IMR-90 (cell line): Measurements from ENCODE around the gene KLF11. TPM values are rescaled to one million over a fixed set of nuclear protein-coding genes. Genes with fewer than 3 reads are reported as not detected.

ENCODE experiments used
- ATAC-seq: fragments of 200-7000 bp; cut with Tn5 transposase; 2 replicates; pipeline ENCODE4 v1.9.1; 2020; ENCODE audit warnings: low read depth, mild to moderate bottlenecking, moderate library complexity
- BruUV-seq: library from RNA; stranded (reverse); fragments of 400-500 nt; replicated peaks from 2 replicates; lab custom pipeline; 2021; lab: Mats Ljungman, UMichigan
- CTCF ChIA-PET: fragments of 300-600 bp; formaldehyde crosslinking; extraction: SDS; loops from one replicate; lab custom pipeline; 2021; ENCODE audit warnings: antibody characterized with exemption; lab: Yijun Ruan, JAX
- POLR2A ChIA-PET: fragments of 300-600 bp; sonication (Branson Sonifier 250); formaldehyde crosslinking; loops from one replicate; lab custom pipeline; 2022; ENCODE audit warnings: antibody characterized with exemption; ENCODE audit not compliant: unreplicated experiment; lab: Charles Lee
- DNase-seq: peaks from one replicate; pipeline ENCODE4 v3.0.0; 2013
- H2AFZ ChIP-seq: replicated peaks from 2 replicates; pipeline ENCODE3; 2013; ENCODE audit warnings: low read length, mild to moderate bottlenecking; ENCODE audit not compliant: poor library complexity
- H2AK5ac ChIP-seq: 2 replicates; pipeline ENCODE4 v1.6.1; 2013; ENCODE audit warnings: low read depth, low read length, inconsistent platforms
- H2AK9ac ChIP-seq: replicated peaks from 2 replicates; pipeline ENCODE3; 2013; ENCODE audit warnings: mild to moderate bottlenecking, low read depth, low read length, moderate library complexity; ENCODE audit not compliant: poor library complexity
- H2BK120ac ChIP-seq: 2 replicates; pipeline ENCODE4 v1.6.1; 2013; ENCODE audit warnings: low read depth, low read length, inconsistent platforms
- H2BK15ac ChIP-seq: 3 replicates; pipeline ENCODE4 v1.6.1; 2013; ENCODE audit warnings: low read depth, low read length, inconsistent platforms
- H2BK20ac ChIP-seq: 2 replicates; pipeline ENCODE4 v1.6.1; 2013; ENCODE audit warnings: low read depth, mild to moderate bottlenecking, inconsistent platforms, low read length, moderate library complexity
- H2BK5ac ChIP-seq: 2 replicates; pipeline ENCODE4 v1.6.1; 2013; ENCODE audit warnings: mild to moderate bottlenecking, low read depth, low read length, inconsistent platforms; ENCODE audit not compliant: poor library complexity, severe bottlenecking
- H3K14ac ChIP-seq: replicated peaks from 2 replicates; pipeline ENCODE4 v1.6.1; 2013; ENCODE audit warnings: low read depth, low read length, inconsistent platforms
- H3K18ac ChIP-seq: 2 replicates; pipeline ENCODE4 v1.6.1; 2013; ENCODE audit warnings: low read depth, low read length, control low read depth
- H3K23ac ChIP-seq: 2 replicates; pipeline ENCODE4 v1.6.1; 2013; ENCODE audit warnings: low read depth, low read length, inconsistent platforms
- H3K27ac ChIP-seq: 2 replicates; pipeline ENCODE4 v1.5.1; 2013; ENCODE audit warnings: mild to moderate bottlenecking, control low read depth, low read length; ENCODE audit not compliant: insufficient read depth
- H3K27me3 ChIP-seq: 2 replicates; pipeline ENCODE4 v1.6.1; 2013; ENCODE audit warnings: low read length; ENCODE audit not compliant: control insufficient read depth, insufficient read depth
- H3K36me3 ChIP-seq: 2 replicates; pipeline ENCODE4 v1.6.1; 2013; ENCODE audit warnings: low read length, mixed read lengths; ENCODE audit not compliant: control insufficient read depth, insufficient read depth
- H3K4ac ChIP-seq: 2 replicates; pipeline ENCODE4 v1.6.1; 2013; ENCODE audit warnings: low read depth, low read length, inconsistent platforms
- H3K4me1 ChIP-seq: 2 replicates; pipeline ENCODE4 v1.6.1; 2013; ENCODE audit warnings: low read length, mixed read lengths; ENCODE audit not compliant: control insufficient read depth, insufficient read depth
- H3K4me2 ChIP-seq: 2 replicates; pipeline ENCODE4 v1.6.1; 2013; ENCODE audit warnings: low read depth, mild to moderate bottlenecking, control low read depth, low read length, moderate library complexity
- H3K4me3 ChIP-seq: 2 replicates; pipeline ENCODE4 v1.5.1; 2013; ENCODE audit warnings: low read depth, mild to moderate bottlenecking, control low read depth, low read length, moderate library complexity; ENCODE audit not compliant: insufficient read depth
- H3K56ac ChIP-seq: 2 replicates; pipeline ENCODE4 v1.6.1; 2013; ENCODE audit warnings: low read length, inconsistent platforms; ENCODE audit not compliant: insufficient read depth; ENCODE audit errors: extremely low read depth
- H3K79me1 ChIP-seq, 2 experiments: 2 replicates each; pipeline ENCODE4 v1.6.1; 2013; ENCODE audit warnings: low read length in 2 of 2, inconsistent platforms in 1 of 2, low read depth in 1 of 2
- H3K9ac ChIP-seq: 2 replicates; pipeline ENCODE4 v1.6.1; 2013; ENCODE audit warnings: low read depth, low read length, control low read depth
- H3K9me1 ChIP-seq: 2 replicates; pipeline ENCODE4 v1.6.1; 2013; ENCODE audit warnings: low read length, inconsistent platforms; ENCODE audit not compliant: insufficient read depth
- H3K9me3 ChIP-seq: 2 replicates; pipeline ENCODE4 v1.6.1; 2013; ENCODE audit warnings: low read length; ENCODE audit not compliant: control insufficient read depth, insufficient read depth
- H4K20me1 ChIP-seq: 2 replicates; pipeline ENCODE4 v1.6.1; 2013; ENCODE audit warnings: low read length, inconsistent platforms; ENCODE audit not compliant: insufficient read depth
- H4K5ac ChIP-seq: 2 replicates; pipeline ENCODE4 v1.6.1; 2013; ENCODE audit warnings: mild to moderate bottlenecking, low read depth, low read length, control low read depth
- H4K8ac ChIP-seq, 2 experiments: 2 replicates each; pipeline ENCODE4 v1.6.1; 2013; ENCODE audit warnings: low read depth in 2 of 2, low read length in 2 of 2, control low read depth in 1 of 2, inconsistent platforms in 1 of 2
- H4K91ac ChIP-seq: 2 replicates; pipeline ENCODE4 v1.6.1; 2013; ENCODE audit warnings: low read depth, low read length, inconsistent platforms; ENCODE audit not compliant: insufficient read depth
- RAD21 ChIP-seq: IDR thresholded peaks from 2 replicates; pipeline ENCODE4 v1.6.1; 2012; ENCODE audit warnings: low read length, improper control_type of control experiment
- RFX5 ChIP-seq: IDR thresholded peaks from 2 replicates; pipeline ENCODE4 v1.8.0; 2012; ENCODE audit warnings: low read depth, mild to moderate bottlenecking, low read length, moderate library complexity
- WGBS, 2 experiments: methylation state at CpG; one replicate each; pipeline versions ENCODE4 v1.1.5 to v1.1.7; 2013; ENCODE audit warnings: missing lambda C conversion rate in 2 of 2; ENCODE audit not compliant: insufficient read length in 1 of 2; ENCODE audit errors: extremely low coverage in 2 of 2; 5-methylcytosine and 5-hydroxymethylcytosine counted together
- dilution Hi-C: fragments of 300-500 bp; cut with HindIII; formaldehyde crosslinking; loops from one replicate; pipeline ENCODE4 v1.14.3; 2018; ENCODE audit warnings: low sequenced_read_pairs; ENCODE audit not compliant: unreplicated experiment
- in situ Hi-C: fragments of 300-500 bp; cut with MboI; formaldehyde crosslinking; loops from 3 replicates; pipeline ENCODE4 v1.14.3; 2019; ENCODE audit warnings: low sequenced_read_pairs, inconsistent platforms, mixed read lengths
- intact Hi-C: fragments of 100-400 bp; cut with micrococcal nuclease; formaldehyde crosslinking; loops from 2 replicates; pipeline ENCODE4 v1.10.0; 2022
- polyA plus RNA-seq, 3 experiments: library from polyadenylated mRNA; depleted of rRNA; stranded (reverse); fragments of >200 nt; gene quantifications; 2 replicates each; pipeline ENCODE4 v1.2.3, GENCODE V29; 2012; ENCODE audit warnings: low replicate concordance in 1 of 3
- total RNA-seq: library from RNA; depleted of rRNA; stranded (reverse); fragments of >200 nt; gene quantifications from 2 replicates; pipeline ENCODE4 v1.2.3, GENCODE V29; 2012

The KLF11 gene
- total and polyA plus RNA-seq, 2 of the 4 experiments (the other 2 are of a cell fraction) = 2.0 to 2.4 TPM

DNA sequence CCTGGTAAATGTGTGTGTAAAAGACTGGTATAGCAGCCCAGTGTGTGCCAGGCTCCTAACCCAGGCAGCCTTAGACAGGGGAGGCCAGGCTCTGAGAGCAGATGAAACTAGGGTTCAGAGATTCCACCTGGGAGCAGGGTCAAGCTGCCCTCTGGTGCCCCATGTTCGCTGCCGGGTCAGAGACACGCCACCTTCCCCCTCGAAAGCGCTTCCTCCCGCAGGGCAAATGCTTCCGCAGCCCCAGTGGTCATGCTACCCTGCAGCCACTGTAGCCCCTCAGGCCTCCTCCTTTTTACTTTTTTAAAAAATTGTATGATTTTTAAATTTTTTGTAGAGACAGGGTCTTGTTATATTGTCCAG is 10.6 kb upstream of the KLF11 start:
- ChIA-PET POLR2A (no interaction called here), CTCF (no interaction called here)
- Histone ChIP-seq H3K9ac (no peak overlapping the region), H3K4me1 (peaks cover 6% of the 10 kb centered on the region; the same call in 1 of the 2 replicates), H2AK9ac (no peak overlapping the region), H3K27me3 (no peaks in the 10 kb centered on the region), H4K91ac (no peak overlapping the region), H3K4me2 (no peak overlapping the region), H2AK5ac (no peak overlapping the region), H2AFZ (no peak overlapping the region), H3K79me1 (no peaks in the 10 kb centered on the region), H3K23ac (no peak overlapping the region), H3K14ac (no peak overlapping the region), H4K20me1 (no peaks in the 10 kb centered on the region), H3K9me3 (no peaks in the 10 kb centered on the region), H3K27ac (no peak overlapping the region), H4K5ac (no peak overlapping the region), H4K8ac (no peak overlapping the region), H3K36me3 (no peaks in the 10 kb centered on the region), H3K18ac (no peak overlapping the region), H3K56ac (no peak overlapping the region), H2BK120ac (no peak overlapping the region), H3K4ac (no peak overlapping the region), H3K4me3 (no peak overlapping the region), H2BK15ac (no peak overlapping the region), H3K9me1 (peaks cover 3% of the 10 kb centered on the region; the same call in 1 of the 2 replicates), H2BK20ac (no peak overlapping the region), H2BK5ac (no peak overlapping the region)
- BruUV-seq = no TSS peak
- WGBS, 2 experiments = no CpG with 5 or more reads among the region's 7 CpGs
- no peak for ATAC-seq
- dilution Hi-C loops (no loop called here), intact Hi-C loops (no loop called here), in situ Hi-C loops (no loop called here)
- DNase-seq = no peak
- TF ChIP-seq RAD21 (no peak), RFX5 (no peak)
